Upper lobe of left lung (tissue), 6 donors: ENCODE measurements around the gene SRP14. TPM values are rescaled to one million over a fixed set of nuclear protein-coding genes. Genes with fewer than 3 reads are reported as not detected.
"Not testable (repeated sequence)": the region's sequence is repeated elsewhere in the genome, so short reads cannot be mapped to it uniquely, and the experiment has no call there.

Experiments used
- ATAC-seq, 2 donors: fragments of 200-7000 bp; cut with Tn5 transposase; one replicate each; pipeline ENCODE4 v1.9.1; 2022; ENCODE audit warnings: mild to moderate bottlenecking in 2 of 2, moderate library complexity in 2 of 2; ENCODE audit not compliant: low FRiP score in 2 of 2
- DNase-seq, 2 donors: peaks; one replicate each; pipeline ENCODE4 v3.0.0-alpha.2; 2019 to 2020
- H3K27ac ChIP-seq, 4 donors: fragments of 200-600 bp; sonication (generic); one replicate each; pipeline ENCODE4 v1.5.1; 2016 to 2019
- H3K27me3 ChIP-seq, 4 donors: fragments of 200-600 bp; sonication (generic); one replicate each; pipeline ENCODE4 v1.5.1; 2017 to 2019
- H3K36me3 ChIP-seq, 4 donors: fragments of 200-600 bp; sonication (generic); one replicate each; pipeline ENCODE4 v1.5.1; 2016 to 2019
- H3K4me1 ChIP-seq, 4 donors: fragments of 200-600 bp; sonication (generic); one replicate each; pipeline ENCODE4 v1.5.1; 2018 to 2019
- H3K4me3 ChIP-seq, 4 donors: fragments of 200-600 bp; sonication (generic); one replicate each; pipeline ENCODE4 v1.5.1; 2017 to 2019; ENCODE audit warnings: mild to moderate bottlenecking in 2 of 4, moderate library complexity in 1 of 4
- H3K9me3 ChIP-seq, 4 donors: fragments of 200-600 bp; sonication (generic); one replicate each; pipeline ENCODE4 v1.5.1; 2018 to 2019
- CTCF ChIP-seq, 6 experiments: fragments of 450-650 bp in 4 of 6; fragments of 200-600 bp in 2 of 6; sonication (generic) in 2 of 6; IDR thresholded peaks; one replicate each; pipeline ENCODE4 v1.5.1; 2016 to 2019; ENCODE audit warnings: antibody characterized with exemption in 6 of 6
- EP300 ChIP-seq, 4 donors: sonication (generic); formaldehyde crosslinking; IDR thresholded peaks; one replicate each; pipeline ENCODE4 v1.5.1; 2017; ENCODE audit warnings: antibody characterized with exemption in 4 of 4, control low read depth in 2 of 4
- POLR2A ChIP-seq, 4 donors: fragments of 450-650 bp; IDR thresholded peaks; one replicate each; pipeline ENCODE4 v1.5.1; 2016 to 2017; ENCODE audit warnings: antibody characterized with exemption in 4 of 4, mild to moderate bottlenecking in 2 of 4
- POLR2AphosphoS5 ChIP-seq, 2 donors: sonication (generic); formaldehyde crosslinking; IDR thresholded peaks; one replicate each; pipeline ENCODE4 v1.5.1; 2017; ENCODE audit warnings: antibody characterized with exemption in 2 of 2
- WGBS, 2 donors: methylation state at CpG; one replicate each; pipeline ENCODE4 v1.1.5; 2017 to 2018; 5-methylcytosine and 5-hydroxymethylcytosine counted together
- total RNA-seq, 6 donors: library from RNA; depleted of rRNA in 4 of 6; stranded (reverse); fragments of >200 nt in 4 of 6; gene quantifications; one replicate each; pipeline versions ENCODE4 v1.1.0 to v1.2.1, GENCODE V29; 2016 to 2021
- donor health status: DM: no; HTN: no; CAD: no; lungs with moderate emphysema.
- donor health status: DM: no; HTN: yes; CAD: no; lungs with severe emphysema.

SRP14 gene
- total RNA-seq, 6 donors from 2014 or later, result 55.5 to 342 (median 191) TPM

- Histone ChIP-seq H3K36me3 (peaks cover 22 to 97% (median 44%) of the 10 kb centered on the region in 4 donors), H3K9me3 (no peaks in the 10 kb centered on the region), H3K27ac (peak overlapping the region in 3 of 4 donors; percentile 9 to 79 (median 12)), H3K4me3 (no peak overlapping the region), H3K27me3 (no peaks in the 10 kb centered on the region), H3K4me1 (peaks cover 0 to 10% (median 0%) of the 10 kb centered on the region in 4 donors)
- TF ChIP-seq EP300 (IDR thresholded peaks at IDR 0.05) (no peak), POLR2AphosphoS5 (IDR thresholded peaks at IDR 0.05) (no peak), CTCF (IDR thresholded peaks at IDR 0.05) (no peak), POLR2A (IDR thresholded peaks at IDR 0.05) (no peak)
- no peak for ATAC-seq
- 55 to 69% methylated on average over 3 of the region's 3 CpGs for WGBS, 2 donors
- DNase-seq, result no peak
Measured at GRCh38 chr15:40028853-40029252, 10.1 kb downstream of the SRP14 start.

DNA sequence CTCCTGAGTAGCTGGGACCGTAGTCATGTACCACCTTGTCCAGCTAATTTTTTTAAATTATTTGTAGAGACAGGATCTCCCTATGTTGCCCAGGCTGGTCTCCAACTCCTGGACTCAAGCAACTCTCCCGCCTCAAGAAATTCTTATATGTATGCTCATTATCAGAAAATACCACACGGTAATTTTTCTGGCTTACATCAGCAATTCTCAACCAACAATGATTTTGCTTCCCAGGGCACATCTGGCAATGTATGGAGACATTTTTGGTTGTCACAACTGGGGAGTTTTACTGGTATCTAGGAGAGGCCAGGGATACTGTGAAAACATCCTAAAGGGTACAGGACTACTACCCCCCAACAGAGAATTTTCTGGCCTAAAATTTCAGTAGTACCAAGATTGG, 10.8 kb downstream of the SRP14 start:
- peaks cover 20 to 97% (median 43%) of the 10 kb centered on the region in 4 donors for H3K36me3 ChIP-seq
- no peaks in the 10 kb centered on the region for H3K27me3 ChIP-seq
- H3K27ac ChIP-seq, result peak overlapping the region in 2 of 4 donors; percentile 12 to 79
- ATAC-seq (no peak), DNase-seq (no peak)
- peaks cover 0 to 10% (median 0%) of the 10 kb centered on the region in 4 donors for H3K4me1 ChIP-seq
- TF ChIP-seq POLR2A (IDR thresholded peaks at IDR 0.05), result no peak
- no peak for TF ChIP-seq EP300 (IDR thresholded peaks at IDR 0.05)
- no peak for TF ChIP-seq CTCF (IDR thresholded peaks at IDR 0.05)
- no peak for TF ChIP-seq POLR2AphosphoS5 (IDR thresholded peaks at IDR 0.05)
- WGBS, 2 donors, result 89 to 95% methylated on average over 3 of the region's 3 CpGs
- H3K4me3 ChIP-seq, result no peak overlapping the region
- no peaks in the 10 kb centered on the region for H3K9me3 ChIP-seq

DNA sequence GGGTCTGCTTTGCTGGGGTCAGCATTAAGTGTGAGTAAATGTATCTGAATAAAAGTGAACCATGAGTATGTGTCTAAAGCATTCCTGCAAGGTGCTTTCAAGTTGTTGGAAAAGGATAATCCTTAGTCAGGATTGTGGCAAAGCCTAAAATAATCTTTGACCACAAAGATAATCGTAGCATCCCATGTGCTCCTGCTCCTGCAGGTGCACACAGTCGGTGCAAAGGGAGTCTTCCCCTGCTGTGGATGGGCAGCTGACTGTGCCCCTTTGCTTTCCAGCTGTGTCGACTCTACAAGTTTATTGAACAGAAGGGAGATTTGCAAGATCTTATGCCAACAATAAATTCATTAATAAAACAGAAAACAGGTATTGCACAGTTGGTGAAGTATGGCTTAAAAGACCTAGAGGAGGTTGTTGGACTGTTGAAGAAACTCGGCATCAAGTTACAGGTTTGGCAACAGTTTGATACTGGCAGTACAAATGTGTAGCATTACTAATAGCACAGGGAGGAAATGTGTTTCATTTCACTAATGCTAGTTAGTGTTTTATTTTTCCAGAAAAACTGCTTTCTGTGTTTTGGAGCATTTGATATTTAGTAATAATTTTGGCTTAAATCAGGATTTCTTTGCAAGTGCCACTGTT, 22.6 kb downstream of the SRP14 start:
- Histone ChIP-seq H3K27ac (no peak overlapping the region), H3K9me3 (peaks cover 5 to 15% (median 8%) of the 10 kb centered on the region in 4 donors), H3K27me3 (no peaks in the 10 kb centered on the region), H3K4me3 (no peak overlapping the region), H3K36me3 (peaks cover 19 to 97% (median 69%) of the 10 kb centered on the region in 4 donors), H3K4me1 (no peaks in the 10 kb centered on the region)
- 78 to 93% methylated on average over 4 of the region's 4 CpGs for WGBS, 2 donors
- DNase-seq (no peak), ATAC-seq (no peak)
- TF ChIP-seq POLR2AphosphoS5 (IDR thresholded peaks at IDR 0.05) (no peak), CTCF (IDR thresholded peaks at IDR 0.05) (no peak), EP300 (IDR thresholded peaks at IDR 0.05) (no peak), POLR2A (IDR thresholded peaks at IDR 0.05) (no peak)

GRCh38 chr15:40014390-40014789, 24.6 kb downstream of the SRP14 start:
- DNase-seq (no peak), ATAC-seq (no peak)
- Histone ChIP-seq H3K4me1 (no peaks in the 10 kb centered on the region), H3K36me3 (peaks cover 8 to 96% (median 61%) of the 10 kb centered on the region in 4 donors), H3K27me3 (no peaks in the 10 kb centered on the region), H3K9me3 (peaks cover 5 to 15% (median 8%) of the 10 kb centered on the region in 4 donors), H3K27ac (no peak overlapping the region), H3K4me3 (no peak overlapping the region)
- TF ChIP-seq EP300 (IDR thresholded peaks at IDR 0.05) (no peak), POLR2A (IDR thresholded peaks at IDR 0.05) (no peak)
- WGBS, 2 donors, result 96 to 100% methylated on average over 3 of the region's 3 CpGs

DNA sequence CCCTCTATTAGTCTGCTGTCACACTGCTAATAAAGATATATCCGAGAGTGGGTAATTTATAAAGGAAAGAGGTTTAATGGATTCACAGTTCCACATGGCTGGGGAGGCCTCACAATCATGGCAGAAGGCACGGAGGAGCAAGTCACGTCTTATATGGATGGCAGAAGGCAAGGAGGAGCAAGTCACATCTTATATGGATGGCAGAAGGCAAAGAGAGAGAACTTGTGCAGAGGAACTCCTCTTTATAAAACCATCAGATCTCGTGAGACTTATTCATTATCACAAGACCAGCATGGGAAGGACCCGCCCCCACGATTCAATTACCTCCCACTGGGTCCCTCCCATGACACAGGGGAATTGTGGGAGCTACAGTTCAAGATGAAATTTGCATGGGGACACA, 25.6 kb downstream of the SRP14 start:
- H3K36me3 ChIP-seq, result peaks cover 0 to 96% (median 58%) of the 10 kb centered on the region in 4 donors

DNA sequence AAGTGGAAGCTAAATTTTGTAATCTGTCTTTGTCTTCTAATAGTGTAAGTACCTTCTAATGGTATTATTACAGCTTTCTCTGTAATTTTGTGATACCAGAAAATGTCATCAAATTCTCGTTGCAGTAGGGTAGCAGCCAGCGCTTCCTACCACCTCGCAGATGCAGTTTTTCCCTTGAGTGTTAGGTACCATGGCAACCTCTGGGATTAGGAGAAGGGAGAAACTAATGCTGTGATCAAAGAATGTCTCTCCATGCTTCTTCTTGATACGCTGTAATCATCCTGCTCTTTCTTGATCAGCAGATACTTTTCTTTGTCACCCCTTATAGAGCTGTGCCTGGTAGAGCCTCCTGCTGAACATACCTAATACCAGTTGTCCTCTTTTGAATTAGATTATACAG, 27.7 kb downstream of the SRP14 start:
- peaks cover 5 to 15% (median 8%) of the 10 kb centered on the region in 4 donors for H3K9me3 ChIP-seq
- peaks cover 8 to 97% (median 66%) of the 10 kb centered on the region in 4 donors for H3K36me3 ChIP-seq
- WGBS, 2 donors, result 90 to 95% methylated on average over 4 of the region's 4 CpGs
- no peak for ATAC-seq
- no peaks in the 10 kb centered on the region for H3K27me3 ChIP-seq
- H3K4me3 ChIP-seq, result no peak overlapping the region
- no peak for DNase-seq
- no peaks in the 10 kb centered on the region for H3K4me1 ChIP-seq
- no peak overlapping the region for H3K27ac ChIP-seq
- no peak for TF ChIP-seq POLR2A (IDR thresholded peaks at IDR 0.05)
- TF ChIP-seq EP300 (IDR thresholded peaks at IDR 0.05), result no peak

More for the DNA sequence above, 25.6 kb downstream of the SRP14 start:
- H3K9me3 ChIP-seq, result peaks cover 5 to 15% (median 8%) of the 10 kb centered on the region in 4 donors
- DNase-seq, H3K27ac ChIP-seq, ATAC-seq, H3K4me1 ChIP-seq, H3K4me3 ChIP-seq, H3K27me3 ChIP-seq: not testable (repeated sequence)
- 84 to 96% methylated on average over 6 of the region's 6 CpGs for WGBS, 2 donors
